PC-3 (cell line): ENCODE results near the gene SDK2. TPM values are rescaled to one million over a fixed set of nuclear protein-coding genes. Genes with fewer than 3 reads are reported as not detected.

ENCODE experiments used
- ATAC-seq: fragments of 200-7000 bp; cut with Tn5 transposase; 2 replicates; pipeline ENCODE4 v1.9.1; 2020; ENCODE audit warnings: mild to moderate bottlenecking, moderate library complexity
- BruUV-seq: library from RNA; stranded (reverse); fragments of 400-500 nt; replicated peaks from 2 replicates; lab custom pipeline; 2021; lab: Mats Ljungman, UMichigan
- CTCF ChIA-PET: fragments of 300-600 bp; sonication (Branson Sonifier 250); formaldehyde crosslinking; loops from one replicate; lab custom pipeline; 2022; ENCODE audit warnings: antibody characterized with exemption; lab: Charles Lee
- POLR2A ChIA-PET: fragments of 300-600 bp; sonication (Branson Sonifier 250); formaldehyde crosslinking; loops from one replicate; lab custom pipeline; 2022; ENCODE audit warnings: antibody characterized with exemption; ENCODE audit not compliant: unreplicated experiment; lab: Charles Lee
- DNase-seq: peaks from one replicate; pipeline ENCODE4 v3.0.0-alpha.2; 2015
- H2AFZ ChIP-seq: fragments of 300-600 bp; sonication (generic); 2 replicates; pipeline ENCODE4 v1.6.0; 2016; ENCODE audit warnings: antibody characterized with exemption, low read length
- H3F3A ChIP-seq: fragments of 300-600 bp; sonication (generic); one replicate; pipeline ENCODE4 v1.6.0; 2017; ENCODE audit warnings: antibody characterized with exemption, low read length, control low read depth, mild to moderate bottlenecking; ENCODE audit not compliant: unreplicated experiment
- H3K27ac ChIP-seq: fragments of 300-600 bp; sonication (generic); 2 replicates; pipeline ENCODE4 v1.5.1; 2016; ENCODE audit warnings: mild to moderate bottlenecking, low read length
- H3K27me3 ChIP-seq: fragments of 300-600 bp; sonication (generic); 2 replicates; pipeline ENCODE4 v1.6.1; 2016; ENCODE audit warnings: low read length, mixed read lengths
- H3K36me3 ChIP-seq: fragments of 300-600 bp; sonication (generic); 2 replicates; pipeline ENCODE4 v1.6.1; 2016; ENCODE audit warnings: low read depth, mixed run types, low read length, mixed read lengths
- H3K4me1 ChIP-seq: fragments of 300-600 bp; sonication (generic); 2 replicates; pipeline ENCODE4 v1.5.1; 2016; ENCODE audit warnings: low read length; ENCODE audit not compliant: insufficient read depth
- H3K4me2 ChIP-seq: fragments of 300-600 bp; sonication (generic); 2 replicates; pipeline ENCODE4 v1.6.0; 2016; ENCODE audit warnings: low read length
- H3K4me3 ChIP-seq: fragments of 300-600 bp; sonication (generic); 2 replicates; pipeline ENCODE4 v1.5.1; 2016; ENCODE audit warnings: mild to moderate bottlenecking, low read length, mixed read lengths
- H3K79me2 ChIP-seq: fragments of 300-600 bp; sonication (generic); 2 replicates; pipeline ENCODE4 v1.6.1; 2017; ENCODE audit warnings: low read length, mixed read lengths
- H3K9ac ChIP-seq: fragments of 300-600 bp; sonication (generic); 2 replicates; pipeline ENCODE4 v1.6.0; 2016; ENCODE audit warnings: mild to moderate bottlenecking, low read length
- H3K9me2 ChIP-seq: fragments of 300-600 bp; sonication (generic); replicated peaks from 2 replicates; pipeline ENCODE4 v1.6.1; 2016; ENCODE audit warnings: mixed run types, low read length, mixed read lengths
- H3K9me3 ChIP-seq: fragments of 300-600 bp; sonication (generic); 2 replicates; pipeline ENCODE4 v1.6.1; 2016; ENCODE audit warnings: low read length, mixed read lengths
- H4K20me1 ChIP-seq: fragments of 300-600 bp; sonication (generic); 2 replicates; pipeline ENCODE4 v1.6.1; 2016; ENCODE audit warnings: low read length, mixed read lengths
- CTCF ChIP-seq: fragments of 300-600 bp; sonication (generic); conservative IDR thresholded peaks from 2 replicates; pipeline ENCODE4 v1.5.1; 2017; ENCODE audit warnings: antibody characterized with exemption, low read depth, mild to moderate bottlenecking, low read length
- EZH2 ChIP-seq: fragments of 300-600 bp; sonication (generic); IDR thresholded peaks from one replicate; pipeline ENCODE4 v1.6.1; 2017; ENCODE audit warnings: antibody characterized with exemption, mild to moderate bottlenecking, low read length; ENCODE audit not compliant: unreplicated experiment
- EZH2phosphoT487 ChIP-seq: fragments of 300-600 bp; sonication (generic); IDR thresholded peaks from 2 replicates; pipeline ENCODE4 v1.6.1; 2018; ENCODE audit warnings: mild to moderate bottlenecking, antibody characterized with exemption, low read length, borderline replicate concordance
- intact Hi-C: fragments of 100-400 bp; cut with micrococcal nuclease; formaldehyde crosslinking; loops from 2 replicates; pipeline ENCODE4 v1.9.0; 2023
- total RNA-seq: library from RNA; depleted of rRNA; stranded (reverse); fragments of >200 nt; gene quantifications from 2 replicates; pipeline ENCODE4 v1.2.3, GENCODE V29; 2014

SDK2 gene
- total RNA-seq, 1 experiment from 2014 or later: 0.07 TPM

GRCh38 chr17:73324711-73325526 lies 319.3 kb downstream of the SDK2 start:
- H3K4me2 ChIP-seq: no peak overlapping the region
- TF ChIP-seq EZH2phosphoT487 (no peak), EZH2 (no peak), CTCF (no peak)
- DNase-seq (no peak), ATAC-seq (no peak)
- H3K9ac ChIP-seq: no peak overlapping the region
- intact Hi-C loops: no loop called here
- H4K20me1 ChIP-seq: no peaks in the 10 kb centered on the region
- no TSS peak for BruUV-seq
- H3K27ac ChIP-seq: no peak overlapping the region
- POLR2A ChIA-PET: no interaction called here
- no peaks in the 10 kb centered on the region for H3K4me1 ChIP-seq
- H3K36me3 ChIP-seq: no peaks in the 10 kb centered on the region
- H3K79me2 ChIP-seq: no peaks in the 10 kb centered on the region
- no peaks in the 10 kb centered on the region for H3F3A ChIP-seq
- H3K4me3 ChIP-seq: no peak overlapping the region
- no peak overlapping the region for H2AFZ ChIP-seq
- CTCF ChIA-PET: no interaction called here
- H3K9me3 ChIP-seq: no peaks in the 10 kb centered on the region
- H3K9me2 ChIP-seq: no peaks in the 10 kb centered on the region
- H3K27me3 ChIP-seq: peaks cover 4% of the 10 kb centered on the region; the same call in 1 of the 2 replicates

- POLR2A ChIA-PET: no interaction called here
- Histone ChIP-seq H3F3A (no peaks in the 10 kb centered on the region), H3K4me3 (no peak overlapping the region), H3K27ac (no peak overlapping the region), H3K4me1 (no peaks in the 10 kb centered on the region), H3K27me3 (peaks cover 4% of the 10 kb centered on the region; the same call in 1 of the 2 replicates), H3K36me3 (no peaks in the 10 kb centered on the region), H3K79me2 (no peaks in the 10 kb centered on the region), H3K9ac (no peak overlapping the region), H2AFZ (no peak overlapping the region), H4K20me1 (no peaks in the 10 kb centered on the region), H3K9me2 (no peaks in the 10 kb centered on the region), H3K9me3 (no peaks in the 10 kb centered on the region), H3K4me2 (no peak overlapping the region)
- ATAC-seq: no peak
- no peak for DNase-seq
- intact Hi-C loops: no loop called here
- CTCF ChIA-PET: no interaction called here
- no TSS peak for BruUV-seq
- TF ChIP-seq CTCF (no peak), EZH2phosphoT487 (no peak), EZH2 (no peak)
Observed at GRCh38 chr17:73324160-73324475, 320.1 kb downstream of the SDK2 start.
